K562 (cell line): ENCODE measurements around the gene DUSP28. TPM values are rescaled to one million over a fixed set of nuclear protein-coding genes. Genes with fewer than 3 reads are reported as not detected.
A peak's percentile ranks its signal among the peaks of the same experiment; 100 is the strongest.

Experiments
- ATAC-seq: fragments of 200-7000 bp; cut with Tn5 transposase; 3 replicates; pipeline ENCODE4 v1.9.1; 2020; ENCODE audit warnings: moderate library complexity
- BruUV-seq: library from RNA; stranded (reverse); fragments of 400-500 nt; replicated peaks from 2 replicates; lab custom pipeline; 2021; lab: Mats Ljungman, UMichigan
- CTCF ChIA-PET: fragments of 300-600 bp; formaldehyde crosslinking; extraction: SDS; loops from one replicate; lab custom pipeline; 2021; ENCODE audit warnings: low intra/inter-chr PET ratio; lab: Yijun Ruan, JAX
- POLR2A ChIA-PET: fragments of 300-600, 350-650 bp; sonication (Branson Sonifier 250); formaldehyde crosslinking; extraction: SDS; loops from one replicate; lab custom pipeline; 2021; ENCODE audit warnings: antibody characterized with exemption, inconsistent platforms; lab: Yijun Ruan, JAX
- DNase-seq, 4 experiments: peaks; one replicate each; pipeline versions ENCODE4 v3.0.0 to v3.0.0-alpha.2; 2011 to 2018; ENCODE audit warnings: low spot score in 3 of 4, mixed read lengths in 3 of 4; ENCODE audit errors: extremely low read depth in 1 of 4
- FAIRE-seq: peaks from 2 replicates; lab custom pipeline; 2011; peaks lifted over from hg19 to GRCh38; lab: Jason Lieb, UNC
- H2AFZ ChIP-seq: 2 replicates; pipeline ENCODE4 v1.6.0; 2011; ENCODE audit warnings: low read depth, low read length, control low read depth, inconsistent platforms
- H3K27ac ChIP-seq: fragments of 200-600 bp; 3 replicates; pipeline ENCODE4 v1.8.0; 2011; ENCODE audit warnings: low read depth, mild to moderate bottlenecking, control low read depth, inconsistent platforms, low read length, moderate library complexity, mixed read lengths; ENCODE audit errors: extremely low read depth
- H3K27me3 ChIP-seq, 2 experiments: fragments of 300-600 bp in 1 of 2; 2 replicates in 1 of 2; 3 replicates in 1 of 2; pipeline versions ENCODE4 v1.6.0 to v1.8.0; 2011; ENCODE audit warnings: inconsistent platforms in 2 of 2, low read length in 2 of 2, mild to moderate bottlenecking in 1 of 2, mixed read lengths in 1 of 2, moderate library complexity in 1 of 2; ENCODE audit not compliant: control insufficient read depth in 2 of 2, insufficient read depth in 2 of 2
- H3K36me3 ChIP-seq: fragments of 300-600 bp; 3 replicates; pipeline ENCODE4 v1.8.0; 2011; ENCODE audit warnings: mild to moderate bottlenecking, low read length, inconsistent platforms; ENCODE audit not compliant: control insufficient read depth, insufficient read depth
- H3K4me1 ChIP-seq, 2 experiments: fragments of 200-600 bp in 1 of 2; replicated peaks in 1 of 2; 2 replicates in 1 of 2; 3 replicates in 1 of 2; pipeline versions ENCODE4 v1.5.1 to v1.8.0; 2011; ENCODE audit warnings: inconsistent platforms in 2 of 2, low read length in 2 of 2, mild to moderate bottlenecking in 1 of 2, mixed read lengths in 1 of 2, moderate library complexity in 1 of 2; ENCODE audit not compliant: control insufficient read depth in 2 of 2, insufficient read depth in 2 of 2
- H3K4me2 ChIP-seq: 2 replicates; pipeline ENCODE4 v1.6.1; 2011; ENCODE audit warnings: low read length, control low read depth, inconsistent platforms, mixed read lengths; ENCODE audit not compliant: insufficient read depth
- H3K4me3 ChIP-seq: fragments of 200-600 bp; sonication (generic), shearing (Covaris generic); 2 replicates; pipeline ENCODE4 v1.5.1; 2016; ENCODE audit warnings: control low read depth, inconsistent platforms
- H3K79me2 ChIP-seq: fragments of 200-600 bp; 3 replicates; pipeline ENCODE4 v1.8.0; 2011; ENCODE audit warnings: low read length, inconsistent platforms; ENCODE audit not compliant: control insufficient read depth, insufficient read depth
- H3K9ac ChIP-seq, 2 experiments: 2 replicates each; pipeline versions ENCODE4 v1.6.0 to v1.6.1; 2011; ENCODE audit warnings: low read depth in 2 of 2, low read length in 2 of 2, control low read depth in 1 of 2, inconsistent platforms in 1 of 2, mild to moderate bottlenecking in 1 of 2, mixed read lengths in 1 of 2; ENCODE audit not compliant: insufficient read depth in 1 of 2
- H3K9me1 ChIP-seq: one replicate; pipeline ENCODE4 v1.6.0; 2011; ENCODE audit warnings: inconsistent platforms, mild to moderate bottlenecking, low read length, moderate library complexity; ENCODE audit not compliant: control insufficient read depth, insufficient read depth
- H3K9me3 ChIP-seq: replicated peaks from 2 replicates; pipeline ENCODE4 v1.5.1; 2011; ENCODE audit warnings: low read depth, low read length, inconsistent platforms; ENCODE audit not compliant: control insufficient read depth, insufficient read depth
- H4K20me1 ChIP-seq: replicated peaks from 2 replicates; pipeline ENCODE4 v1.6.1; 2011; ENCODE audit warnings: low read length, inconsistent platforms, mixed read lengths; ENCODE audit not compliant: control insufficient read depth, insufficient read depth
- CBX8 ChIP-seq: fragments of 200-600 bp; sonication (generic); IDR thresholded peaks from 2 replicates; pipeline ENCODE4 v1.6.1; 2012; ENCODE audit warnings: borderline replicate concordance, mixed run types, low read depth, mild to moderate bottlenecking, moderate library complexity, mixed read lengths, low read length, control low read depth, inconsistent platforms; ENCODE audit not compliant: poor library complexity, severe bottlenecking; ENCODE audit errors: extremely low read depth
- HCFC1 ChIP-seq: IDR thresholded peaks from 2 replicates; pipeline ENCODE4 v1.6.1; 2012; ENCODE audit warnings: low read depth, low read length, improper control_type of control experiment
- KAT8 ChIP-seq: fragments of 450-650 bp; IDR thresholded peaks from 2 replicates; pipeline ENCODE4 v1.6.1; 2016; ENCODE audit warnings: low read depth, mild to moderate bottlenecking
- NFATC3 ChIP-seq: fragments of 450-650 bp; IDR thresholded peaks from 2 replicates; pipeline ENCODE4 v1.6.1; 2017; ENCODE audit warnings: mild to moderate bottlenecking
- NR2C1 ChIP-seq, 2 experiments: fragments of 450-650 bp; IDR thresholded peaks; 2 replicates each; pipeline ENCODE4 v1.6.1; 2017; ENCODE audit warnings: mild to moderate bottlenecking in 2 of 2, antibody characterized with exemption in 1 of 2, inconsistent platforms in 1 of 2, missing compliant biosample characterization in 1 of 2, missing genetic modification characterization in 1 of 2
- POLR3G ChIP-seq: IDR thresholded peaks from 2 replicates; pipeline ENCODE4 v1.6.1; 2011; ENCODE audit not compliant: insufficient read length, insufficient replicate concordance; ENCODE audit errors: extremely low read depth
- TCFL5 ChIP-seq: fragments of 250-450 bp; sonication (Bioruptor Pico); conservative IDR thresholded peaks from 2 replicates; pipeline ENCODE4 v1.6.1; 2021; ENCODE audit warnings: mild to moderate bottlenecking, moderate library complexity, matching md5 sums
- ZNF224 ChIP-seq: sonication (generic); formaldehyde crosslinking; IDR thresholded peaks from 2 replicates; pipeline ENCODE4 v1.8.0; 2022; ENCODE audit warnings: mild to moderate bottlenecking, missing genetic modification reagents
- ZNF785 ChIP-seq: fragments of 250-450 bp; sonication (Bioruptor Pico); IDR thresholded peaks from 2 replicates; pipeline ENCODE4 v1.4.0; 2020; ENCODE audit warnings: mild to moderate bottlenecking
- WGBS: fragments of 100-300 bp; shearing (Covaris generic); methylation state at CpG from one replicate; pipeline ENCODE4 v1.1.6; 2016; ENCODE audit warnings: low coverage, mixed read lengths; ENCODE audit not compliant: insufficient coverage; ENCODE audit errors: missing lambda C conversion rate; 5-methylcytosine and 5-hydroxymethylcytosine counted together
- in situ Hi-C: fragments of 300-500 bp; cut with MboI; formaldehyde crosslinking; loops from 4 replicates; pipeline ENCODE4 v1.15.0; 2018; ENCODE audit warnings: inconsistent platforms, mixed read lengths
- intact Hi-C: fragments of 100-400 bp; cut with micrococcal nuclease; formaldehyde crosslinking; loops from 2 replicates; pipeline ENCODE4 v1.14.2; 2022
- polyA plus RNA-seq, 8 experiments: library from polyadenylated mRNA; depleted of rRNA in 4 of 8; stranded (reverse) in 5 of 8; unstranded in 3 of 8; fragments of >200 nt; fragmentation: Nextera tagmentation in 2 of 8; fragmentation: Illumina TruSeq in 1 of 8; extraction: Ambion mirVana in 2 of 8; extraction: Trizol in 1 of 8; gene quantifications; 2 replicates each; pipeline versions ENCODE4 v1.2.1 to v1.2.3, GENCODE V29; 2011 to 2014; ENCODE audit warnings: inconsistent platforms in 1 of 8, missing spikeins in 1 of 8
- total RNA-seq, 7 experiments: library from RNA; depleted of rRNA in 6 of 7; stranded (reverse); fragments of >200 nt in 6 of 7; fragmentation: Illumina TruSeq in 2 of 7; extraction: Trizol in 2 of 7; gene quantifications; 2 replicates each; pipeline versions ENCODE4 v1.2.1 to v1.2.3, GENCODE V29; 2011 to 2021; ENCODE audit warnings: low replicate concordance in 1 of 7
- TF ChIP-seq, protein P1 (sequence below): fragments of 200-400 bp; formaldehyde crosslinking; IDR thresholded peaks from 2 replicates; pipeline ENCODE4 v1.6.1; 2017; ENCODE audit warnings: mild to moderate bottlenecking, low read depth, low read length, moderate library complexity
- TF ChIP-seq, protein P2 (sequence below), 2 experiments: fragments of 450-650 bp in 1 of 2; sonication (generic) in 1 of 2; formaldehyde crosslinking in 1 of 2; IDR thresholded peaks in 1 of 2; conservative IDR thresholded peaks in 1 of 2; 2 replicates each; pipeline versions ENCODE4 v1.6.1 to v1.8.1; 2016 to 2023; ENCODE audit warnings: mild to moderate bottlenecking in 2 of 2, moderate library complexity in 2 of 2, inconsistent platforms in 1 of 2, missing genetic modification reagents in 1 of 2
- TF ChIP-seq, protein P3 (sequence below): fragments of 450-650 bp; formaldehyde crosslinking; IDR thresholded peaks from 2 replicates; pipeline ENCODE4 v1.4.0; 2020; ENCODE audit warnings: mild to moderate bottlenecking, mixed read lengths

Gene DUSP28
- total and polyA plus RNA-seq, 9 of the 15 experiments (the other 6 are each of a cell fraction or from before 2014, with no cell fraction given), result 2.8 to 8.1 (median 4.2) TPM

DNA sequence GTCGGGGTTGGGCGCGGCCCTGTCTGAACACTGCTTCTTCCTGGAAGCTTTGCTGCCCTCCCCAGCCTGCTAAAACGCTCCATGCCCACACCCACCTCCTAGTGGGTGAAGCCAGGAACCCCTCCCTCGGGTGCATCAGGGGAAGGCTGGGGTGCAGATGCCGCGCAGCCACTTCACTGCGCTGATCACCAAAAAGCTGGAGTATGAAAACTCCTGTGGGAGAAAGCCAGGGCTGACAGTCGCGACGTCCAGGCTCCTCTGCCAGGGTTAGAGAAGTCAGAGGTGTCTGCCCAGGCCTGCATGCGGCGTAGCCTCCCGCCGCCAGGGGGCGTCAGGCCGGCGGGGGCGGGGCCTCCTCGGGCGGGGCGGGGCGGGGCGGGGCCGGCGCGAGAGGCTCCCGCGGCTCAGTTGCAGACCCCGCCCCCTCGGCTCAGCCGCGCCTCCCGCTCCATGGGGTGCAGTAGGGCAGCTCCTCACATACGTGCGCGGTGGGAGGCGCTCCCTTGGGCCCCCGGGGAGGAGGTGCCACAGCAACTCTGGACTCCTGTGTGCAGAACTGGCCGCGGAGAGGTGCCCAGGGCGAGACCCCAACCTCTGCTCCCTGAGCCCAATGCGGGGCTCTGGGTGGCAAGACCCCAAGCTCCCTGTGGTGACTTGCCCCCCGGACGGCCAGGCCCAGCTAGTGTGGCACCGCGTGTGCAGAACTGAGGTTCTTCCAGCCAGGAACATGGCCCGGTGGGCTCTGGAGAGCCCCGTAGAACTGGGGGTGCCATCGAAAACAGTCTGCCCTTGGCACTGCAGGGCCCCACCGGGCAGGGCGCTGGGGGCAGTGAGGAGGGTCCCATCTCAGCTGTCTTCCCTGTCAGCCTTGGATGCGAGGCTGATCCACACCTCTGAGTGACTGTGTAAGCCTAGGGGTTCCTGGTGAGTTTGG lies 6.3 kb downstream of the DUSP28 start:
- intact Hi-C loops, result loop anchor here (1.0 to 10.0 kb wide), 2 partner anchors 38 to 52 kb away; no protein-coding TSS in a partner anchor
- WGBS, result 3% methylated on average over 7 of the region's 53 CpGs
- POLR2A ChIA-PET, result interaction anchor here (0.6 to 4.6 kb wide), 7 partner anchors 11 to 179 kb away, joined by 3 to 26 read pairs (median 4); partner anchors contain the start of gene CAPN10
- TF ChIP-seq ZNF785 (CRISPR knock-in tag), result no peak
- TF ChIP-seq NR2C1 (IDR thresholded peaks at IDR 0.05), result no peak
- TF ChIP-seq NR2C1 (tag; IDR thresholded peaks at IDR 0.05), result no peak
- no peak for TF ChIP-seq HCFC1
- no peak for TF ChIP-seq POLR3G
- no peak for TF ChIP-seq KAT8
- TF ChIP-seq CBX8, result no peak
- TF ChIP-seq, protein P1, sequence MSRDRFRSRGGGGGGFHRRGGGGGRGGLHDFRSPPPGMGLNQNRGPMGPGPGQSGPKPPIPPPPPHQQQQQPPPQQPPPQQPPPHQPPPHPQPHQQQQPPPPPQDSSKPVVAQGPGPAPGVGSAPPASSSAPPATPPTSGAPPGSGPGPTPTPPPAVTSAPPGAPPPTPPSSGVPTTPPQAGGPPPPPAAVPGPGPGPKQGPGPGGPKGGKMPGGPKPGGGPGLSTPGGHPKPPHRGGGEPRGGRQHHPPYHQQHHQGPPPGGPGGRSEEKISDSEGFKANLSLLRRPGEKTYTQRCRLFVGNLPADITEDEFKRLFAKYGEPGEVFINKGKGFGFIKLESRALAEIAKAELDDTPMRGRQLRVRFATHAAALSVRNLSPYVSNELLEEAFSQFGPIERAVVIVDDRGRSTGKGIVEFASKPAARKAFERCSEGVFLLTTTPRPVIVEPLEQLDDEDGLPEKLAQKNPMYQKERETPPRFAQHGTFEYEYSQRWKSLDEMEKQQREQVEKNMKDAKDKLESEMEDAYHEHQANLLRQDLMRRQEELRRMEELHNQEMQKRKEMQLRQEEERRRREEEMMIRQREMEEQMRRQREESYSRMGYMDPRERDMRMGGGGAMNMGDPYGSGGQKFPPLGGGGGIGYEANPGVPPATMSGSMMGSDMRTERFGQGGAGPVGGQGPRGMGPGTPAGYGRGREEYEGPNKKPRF, result no peak
- TF ChIP-seq, protein P2, sequence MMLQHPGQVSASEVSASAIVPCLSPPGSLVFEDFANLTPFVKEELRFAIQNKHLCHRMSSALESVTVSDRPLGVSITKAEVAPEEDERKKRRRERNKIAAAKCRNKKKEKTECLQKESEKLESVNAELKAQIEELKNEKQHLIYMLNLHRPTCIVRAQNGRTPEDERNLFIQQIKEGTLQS (IDR thresholded peaks at IDR 0.05), result no peak
- TF ChIP-seq, protein P2 (CRISPR knock-in tag; conservative IDR thresholded peaks at IDR 0.05), result no peak
- TF ChIP-seq NFATC3, result no peak
- no peak for TF ChIP-seq ZNF224 (CRISPR knock-in tag)
- TF ChIP-seq, protein P3, sequence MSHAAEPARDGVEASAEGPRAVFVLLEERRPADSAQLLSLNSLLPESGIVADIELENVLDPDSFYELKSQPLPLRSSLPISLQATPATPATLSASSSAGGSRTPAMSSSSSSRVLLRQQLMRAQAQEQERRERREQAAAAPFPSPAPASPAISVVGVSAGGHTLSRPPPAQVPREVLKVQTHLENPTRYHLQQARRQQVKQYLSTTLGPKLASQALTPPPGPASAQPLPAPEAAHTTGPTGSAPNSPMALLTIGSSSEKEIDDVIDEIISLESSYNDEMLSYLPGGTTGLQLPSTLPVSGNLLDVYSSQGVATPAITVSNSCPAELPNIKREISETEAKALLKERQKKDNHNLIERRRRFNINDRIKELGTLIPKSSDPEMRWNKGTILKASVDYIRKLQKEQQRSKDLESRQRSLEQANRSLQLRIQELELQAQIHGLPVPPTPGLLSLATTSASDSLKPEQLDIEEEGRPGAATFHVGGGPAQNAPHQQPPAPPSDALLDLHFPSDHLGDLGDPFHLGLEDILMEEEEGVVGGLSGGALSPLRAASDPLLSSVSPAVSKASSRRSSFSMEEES (CRISPR knock-in tag), result no peak
- no peak for TF ChIP-seq TCFL5 (CRISPR knock-in tag)

More for the DNA sequence above, 6.3 kb downstream of the DUSP28 start:
- no peaks in the 10 kb centered on the region for H3K9me3 ChIP-seq
- no TSS peak for BruUV-seq
- ATAC-seq (peak; percentile 80), FAIRE-seq (no peak), DNase-seq (peak; percentile 71 to 93 (median 79))
- in situ Hi-C loops, result no loop called here
- H3K4me3 ChIP-seq, result peak overlapping the region; percentile 65
- H3K27ac ChIP-seq, result peak overlapping the region; percentile 98
- no peaks in the 10 kb centered on the region for H3K27me3 ChIP-seq
- H3K9me1 ChIP-seq, result no peaks in the 10 kb centered on the region
- CTCF ChIA-PET, result no interaction called here
- H2AFZ ChIP-seq, result peak overlapping the region; percentile 39; the same call in 1 of the 2 replicates
- peaks cover 40 to 77% of the 10 kb centered on the region in 2 experiments for H3K4me1 ChIP-seq
- peaks cover 19% of the 10 kb centered on the region for H3K36me3 ChIP-seq
- H3K4me2 ChIP-seq, result peak overlapping the region; percentile 98
- H3K9ac ChIP-seq, result peak overlapping the region; percentile 92 to 97
- peaks cover 78% of the 10 kb centered on the region for H3K79me2 ChIP-seq
- no peaks in the 10 kb centered on the region for H4K20me1 ChIP-seq
